OCI-M2 (cell line): Measurements from ENCODE around the gene PTPRN2.
"Not testable (repeated sequence)": the region's sequence is repeated elsewhere in the genome, so short reads cannot be mapped to it uniquely, and the experiment has no call there.

Experiments
- DNase-seq: peaks from one replicate; lab custom pipeline; 2025; ENCODE audit not compliant: unreplicated experiment; lab: John Stamatoyannopoulos, UW

The PTPRN2 gene

DNA sequence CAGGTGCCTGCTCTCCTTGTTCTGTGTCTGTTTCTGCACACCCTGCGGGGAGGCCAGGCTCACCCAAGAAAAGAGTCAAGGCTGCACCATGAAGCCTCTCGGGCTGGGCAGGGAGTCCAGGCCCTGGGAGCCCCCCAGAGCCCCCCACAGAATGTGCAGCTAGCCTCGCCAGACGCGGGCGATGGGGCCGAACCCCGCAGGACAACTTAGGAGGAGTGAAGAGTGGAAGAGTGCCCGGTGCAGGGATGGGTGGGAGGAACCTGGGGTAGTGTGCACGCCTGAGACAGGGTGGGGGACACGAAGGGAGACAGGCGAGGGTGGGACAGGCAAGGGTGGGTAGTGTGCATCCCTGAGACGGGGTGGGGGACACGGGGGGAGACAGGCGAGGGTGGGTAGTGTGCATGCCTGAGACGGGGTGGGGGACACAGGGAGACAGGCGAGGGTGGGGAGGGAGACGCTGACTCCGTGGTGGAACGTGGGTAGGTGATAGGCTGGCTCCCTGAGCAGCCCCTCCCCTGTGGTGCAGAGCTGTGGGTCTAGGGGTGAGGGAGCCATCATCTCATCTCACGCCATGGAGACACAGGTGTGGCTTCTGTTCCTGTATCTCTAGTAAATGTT, 635.5 kb downstream of the PTPRN2 start:
- DNase-seq: no peak

DNA sequence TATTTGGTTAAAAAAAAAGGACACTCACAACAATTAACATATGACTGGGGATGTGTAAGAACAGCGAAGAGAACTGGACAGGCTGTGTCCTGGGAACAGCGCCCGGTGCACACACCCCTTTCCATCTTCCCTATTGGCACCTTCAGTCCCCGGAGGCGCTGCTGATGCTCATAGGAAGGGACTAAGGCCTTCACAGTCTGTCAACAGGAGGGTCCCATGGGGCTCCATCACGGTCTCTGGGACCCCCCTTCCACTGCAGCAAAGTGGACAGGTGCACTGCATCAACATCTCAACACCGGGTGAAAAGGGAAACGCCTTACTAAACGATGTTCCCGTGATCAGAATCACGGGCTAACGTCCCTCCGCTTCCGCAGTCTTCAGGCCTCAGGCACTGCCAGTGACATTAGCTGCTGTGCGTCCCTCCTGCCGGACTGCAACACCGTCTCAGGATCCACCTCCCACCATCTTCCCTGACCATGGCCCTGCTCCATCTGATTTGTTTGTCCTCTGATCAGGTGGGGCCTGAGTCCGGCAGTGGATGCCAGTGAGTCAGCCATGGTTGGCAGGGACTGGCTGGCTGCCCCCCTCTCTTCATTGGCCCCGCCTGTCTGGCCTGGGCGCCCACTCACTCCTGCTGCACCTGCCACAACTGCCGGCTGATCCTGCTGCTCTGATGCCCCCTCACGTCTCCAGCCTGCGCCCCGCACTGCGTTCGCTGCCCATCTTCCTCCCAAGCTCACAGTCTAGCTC, 636.1 kb downstream of the PTPRN2 start:
- no peak for DNase-seq

- no peak for DNase-seq
Observed at GRCh38 chr7:157949711-157950110, 637.9 kb downstream of the PTPRN2 start.

GRCh38 chr7:157947504-157947903, 640.1 kb downstream of the PTPRN2 start:
- DNase-seq: no peak

- no peak for DNase-seq
Observed at GRCh38 chr7:157946398-157947060, 641.1 kb downstream of the PTPRN2 start.

- DNase-seq: no peak
Observed at GRCh38 chr7:157945401-157945800, 642.2 kb downstream of the PTPRN2 start.

- no peak for DNase-seq
Observed at GRCh38 chr7:157944734-157945291, 642.8 kb downstream of the PTPRN2 start.

GRCh38 chr7:157944051-157944450, 643.6 kb downstream of the PTPRN2 start:
- DNase-seq: no peak

DNA sequence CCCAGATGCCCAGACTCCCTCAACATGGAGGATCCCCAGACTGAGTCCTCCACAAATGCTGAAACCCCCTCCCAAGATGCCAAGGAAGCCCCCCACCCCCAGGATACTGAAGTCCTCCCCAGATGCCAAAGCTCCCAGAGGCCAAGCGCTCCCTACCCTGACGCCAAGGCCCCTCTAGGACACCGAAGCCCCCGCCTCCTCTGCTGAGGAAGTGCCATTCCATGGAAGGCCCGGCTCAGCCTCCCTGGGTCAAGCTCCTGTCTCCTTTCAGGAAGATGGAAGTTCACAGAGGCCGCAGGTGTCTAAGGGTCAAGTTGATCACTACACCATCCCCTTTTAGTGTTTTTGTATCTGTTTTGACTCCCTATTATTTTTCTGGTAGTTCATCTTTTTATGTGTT, 644.1 kb downstream of the PTPRN2 start:
- no peak for DNase-seq

DNA sequence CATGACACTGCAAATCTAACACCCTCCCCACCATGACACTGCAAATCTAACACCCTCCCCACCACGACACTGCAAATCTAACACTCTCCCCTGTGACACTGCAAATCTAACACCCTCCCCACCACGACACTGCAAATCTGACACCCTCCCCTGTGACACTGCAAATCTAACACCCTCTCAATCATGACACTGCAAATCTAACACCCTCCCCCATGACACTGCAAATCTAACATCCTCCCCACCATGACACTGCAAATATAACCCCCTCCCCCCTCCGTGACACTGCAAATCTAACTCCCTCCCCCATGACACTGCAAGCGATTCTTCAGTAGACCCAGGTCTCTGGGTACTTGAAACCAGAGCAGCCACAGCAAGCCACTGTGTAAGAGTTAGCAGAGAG, 646.4 kb downstream of the PTPRN2 start:
- DNase-seq: no peak

- DNase-seq: no peak
Observed at GRCh38 chr7:157940497-157940896, 647.1 kb downstream of the PTPRN2 start.

DNA sequence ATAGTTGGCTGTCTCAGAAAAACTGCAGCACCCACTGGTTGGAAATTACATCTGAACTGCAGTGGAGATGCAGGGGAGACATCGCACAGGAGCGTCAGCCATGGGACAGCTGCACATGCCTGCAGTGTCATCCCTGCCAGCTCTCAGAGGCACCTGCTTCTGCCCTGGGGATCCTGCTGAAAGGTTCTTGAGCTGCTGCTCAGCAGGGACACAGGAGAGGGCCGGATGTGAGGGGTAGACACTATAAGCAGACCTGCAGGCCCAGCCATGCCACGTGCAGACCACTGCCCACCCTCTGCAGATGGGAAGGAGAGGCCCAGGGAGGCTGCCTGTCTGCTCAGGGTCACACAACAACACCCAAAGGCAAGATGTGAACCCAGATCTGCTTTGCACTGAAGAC, 649.4 kb downstream of the PTPRN2 start:
- no peak for DNase-seq

GRCh38 chr7:157937406-157937805, 650.2 kb downstream of the PTPRN2 start:
- DNase-seq: no peak

DNA sequence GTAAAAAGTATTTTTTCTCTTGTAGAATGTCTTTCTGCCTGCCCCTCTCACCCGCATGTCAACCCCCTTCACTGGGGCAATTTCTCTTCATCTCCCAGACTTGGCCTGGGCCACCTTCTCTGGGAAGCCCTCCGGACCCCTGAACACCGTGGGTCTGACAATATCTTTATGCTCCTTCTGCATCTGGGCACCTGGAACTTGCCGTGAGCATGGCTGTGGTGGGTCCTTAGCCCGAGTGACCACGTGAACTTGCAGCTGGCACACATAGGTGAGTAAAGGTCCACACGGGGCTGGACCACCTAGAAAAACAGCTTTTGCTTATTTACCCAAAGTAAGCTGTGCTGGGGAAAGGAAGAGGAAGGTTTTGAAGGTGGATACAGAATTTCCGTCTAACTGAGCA, 650.6 kb downstream of the PTPRN2 start:
- DNase-seq: no peak

- not testable (repeated sequence) for DNase-seq
Observed at GRCh38 chr7:157935721-157936120, 651.9 kb downstream of the PTPRN2 start.

GRCh38 chr7:157933219-157934155, 654.1 kb downstream of the PTPRN2 start:
- not testable (repeated sequence) for DNase-seq

GRCh38 chr7:157932498-157933218, 655.0 kb downstream of the PTPRN2 start:
- no peak for DNase-seq

DNA sequence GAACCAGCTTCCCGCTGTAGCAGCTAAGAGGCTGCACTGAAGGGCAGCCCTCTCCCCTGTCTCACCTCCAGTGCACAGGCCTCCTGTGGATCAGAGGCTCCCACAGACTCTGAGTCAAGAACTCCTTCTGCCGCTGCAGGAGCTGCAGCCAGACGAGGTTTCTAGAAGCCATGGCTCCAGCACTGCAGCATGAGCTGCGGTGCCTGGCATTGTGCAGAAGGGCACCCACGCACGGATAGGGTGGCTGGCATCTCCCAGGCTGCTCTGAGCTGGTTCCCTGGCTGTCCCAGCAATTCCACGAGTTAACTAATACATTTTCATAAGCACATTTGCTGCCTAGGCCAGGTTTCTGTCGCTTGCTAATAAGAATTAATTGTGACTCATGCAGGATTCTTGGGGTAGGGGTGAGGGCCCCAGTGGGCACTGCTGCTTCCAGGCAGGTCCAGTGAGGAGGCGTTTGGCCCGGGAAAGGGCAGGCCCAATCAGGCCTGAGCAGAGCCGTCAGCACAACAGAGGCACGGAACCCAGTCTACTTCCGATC, 656.6 kb downstream of the PTPRN2 start:
- DNase-seq: no peak

DNA sequence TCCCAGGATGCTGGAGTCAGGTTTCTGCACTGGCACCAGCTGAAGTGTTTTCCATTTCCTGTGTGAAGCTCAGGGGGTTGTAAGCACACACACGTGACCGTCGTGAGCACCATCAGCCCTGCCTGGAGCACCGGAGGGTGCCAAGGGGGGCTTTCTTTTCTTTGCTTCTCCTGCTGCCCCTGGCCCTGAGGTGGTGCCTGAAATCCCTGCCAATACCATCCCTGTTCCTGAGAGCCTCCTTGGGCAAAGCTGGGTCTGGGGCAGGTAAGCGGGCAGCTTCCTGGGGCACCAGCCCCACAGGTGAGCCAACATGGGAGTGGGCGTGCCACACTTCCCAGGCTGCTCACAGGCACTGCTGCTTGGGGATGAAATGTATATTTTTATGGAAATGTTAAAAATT, 657.2 kb downstream of the PTPRN2 start:
- DNase-seq: no peak

GRCh38 chr7:157929671-157930070, 658.0 kb downstream of the PTPRN2 start:
- no peak for DNase-seq
